Suprapubic skin (tissue), 3 donors: ENCODE measurements around the gene C22orf31.

Experiments used
- POLR2A ChIP-seq, 2 donors: fragments of 450-650 bp; IDR thresholded peaks; one replicate each; pipeline ENCODE4 v1.6.1; 2017; ENCODE audit warnings: antibody characterized with exemption in 2 of 2, mild to moderate bottlenecking in 2 of 2, moderate library complexity in 2 of 2
- TF ChIP-seq, protein P1 (sequence below), 2 donors: fragments of 200-600 bp in 1 of 2; fragments of 450-650 bp in 1 of 2; sonication (generic) in 1 of 2; IDR thresholded peaks; one replicate each; pipeline ENCODE4 v1.5.1; 2016 to 2019; ENCODE audit warnings: antibody characterized with exemption in 2 of 2, mild to moderate bottlenecking in 1 of 2, moderate library complexity in 1 of 2

DNA sequence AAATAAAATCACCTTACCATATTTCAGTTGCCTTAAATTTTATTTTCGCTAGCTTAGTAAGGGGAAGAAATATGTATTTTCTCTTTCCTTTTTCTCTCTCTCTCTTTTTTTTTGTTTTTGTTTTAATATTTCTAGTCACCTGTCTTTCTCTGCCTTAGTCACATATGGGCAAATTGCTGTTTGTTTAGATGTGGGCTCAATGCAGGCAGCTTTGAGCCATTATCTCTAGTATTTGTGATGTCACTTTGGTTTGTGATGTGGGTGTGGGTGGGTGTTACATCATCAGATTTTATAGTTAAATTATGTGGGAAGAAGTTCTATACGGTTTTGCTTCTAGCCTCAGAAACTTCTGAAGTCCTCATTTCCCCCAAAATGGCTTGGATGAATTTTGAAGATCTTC, at the start of gene C22orf31:
- TF ChIP-seq, protein P1, sequence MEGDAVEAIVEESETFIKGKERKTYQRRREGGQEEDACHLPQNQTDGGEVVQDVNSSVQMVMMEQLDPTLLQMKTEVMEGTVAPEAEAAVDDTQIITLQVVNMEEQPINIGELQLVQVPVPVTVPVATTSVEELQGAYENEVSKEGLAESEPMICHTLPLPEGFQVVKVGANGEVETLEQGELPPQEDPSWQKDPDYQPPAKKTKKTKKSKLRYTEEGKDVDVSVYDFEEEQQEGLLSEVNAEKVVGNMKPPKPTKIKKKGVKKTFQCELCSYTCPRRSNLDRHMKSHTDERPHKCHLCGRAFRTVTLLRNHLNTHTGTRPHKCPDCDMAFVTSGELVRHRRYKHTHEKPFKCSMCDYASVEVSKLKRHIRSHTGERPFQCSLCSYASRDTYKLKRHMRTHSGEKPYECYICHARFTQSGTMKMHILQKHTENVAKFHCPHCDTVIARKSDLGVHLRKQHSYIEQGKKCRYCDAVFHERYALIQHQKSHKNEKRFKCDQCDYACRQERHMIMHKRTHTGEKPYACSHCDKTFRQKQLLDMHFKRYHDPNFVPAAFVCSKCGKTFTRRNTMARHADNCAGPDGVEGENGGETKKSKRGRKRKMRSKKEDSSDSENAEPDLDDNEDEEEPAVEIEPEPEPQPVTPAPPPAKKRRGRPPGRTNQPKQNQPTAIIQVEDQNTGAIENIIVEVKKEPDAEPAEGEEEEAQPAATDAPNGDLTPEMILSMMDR (IDR thresholded peaks at IDR 0.05) = no peak
- TF ChIP-seq POLR2A (IDR thresholded peaks at IDR 0.05) = no peak
